Medulla oblongata (tissue), 1 donor: ENCODE data around the gene FAM107B.
"Not testable (repeated sequence)": the region's sequence is repeated elsewhere in the genome, so short reads cannot be mapped to it uniquely, and the experiment has no call there.

Experiments
- DNase-seq: peaks from one replicate; pipeline ENCODE4 v3.0.0-alpha.2; 2015; ENCODE audit errors: extremely low spot score

FAM107B gene

GRCh38 chr10:14736043-14736442 is 38.7 kb downstream of the FAM107B start:
- peak; percentile 25 for DNase-seq

- DNase-seq = no peak
Measured at GRCh38 chr10:14731875-14732512, 42.7 kb downstream of the FAM107B start.

GRCh38 chr10:14728346-14728745 is 46.4 kb downstream of the FAM107B start:
- DNase-seq = no peak

- no peak for DNase-seq
Measured at GRCh38 chr10:14727924-14728323, 46.8 kb downstream of the FAM107B start.

GRCh38 chr10:14727465-14727864 is 47.2 kb downstream of the FAM107B start:
- DNase-seq = no peak

GRCh38 chr10:14724931-14725330 is 49.8 kb downstream of the FAM107B start:
- no peak for DNase-seq

- no peak for DNase-seq
Measured at GRCh38 chr10:14723052-14723689, 51.5 kb downstream of the FAM107B start.

GRCh38 chr10:14717552-14717951 is 57.1 kb downstream of the FAM107B start:
- DNase-seq = no peak

GRCh38 chr10:14712991-14713424 is 61.7 kb downstream of the FAM107B start:
- DNase-seq = no peak

- not testable (repeated sequence) for DNase-seq
Measured at GRCh38 chr10:14709344-14709743, 65.4 kb downstream of the FAM107B start.

GRCh38 chr10:14707481-14707880 is 67.2 kb downstream of the FAM107B start:
- no peak for DNase-seq

GRCh38 chr10:14705548-14706230 is 69.0 kb downstream of the FAM107B start:
- no peak for DNase-seq

- no peak for DNase-seq
Measured at GRCh38 chr10:14703631-14704001, 71.1 kb downstream of the FAM107B start.

GRCh38 chr10:14701466-14701865 is 73.2 kb downstream of the FAM107B start:
- DNase-seq = no peak

- peak; percentile 2 for DNase-seq
Measured at GRCh38 chr10:14700546-14700945, 74.2 kb downstream of the FAM107B start.

- DNase-seq = no peak
Measured at GRCh38 chr10:14699482-14699881, 75.2 kb downstream of the FAM107B start.

- no peak for DNase-seq
Measured at GRCh38 chr10:14698829-14699170, 75.9 kb downstream of the FAM107B start.

GRCh38 chr10:14698111-14698828 is 76.4 kb downstream of the FAM107B start:
- DNase-seq = no peak

GRCh38 chr10:14697281-14697680 is 77.4 kb downstream of the FAM107B start:
- DNase-seq = no peak

- DNase-seq = no peak
Measured at GRCh38 chr10:14696821-14697220, 77.9 kb downstream of the FAM107B start.

- DNase-seq = peak; percentile 7
Measured at GRCh38 chr10:14695847-14696480, 78.7 kb downstream of the FAM107B start.

- DNase-seq = no peak
Measured at GRCh38 chr10:14693891-14694290, 80.8 kb downstream of the FAM107B start.
